GM23338 (cell line): Measurements from ENCODE around the gene NPNT. TPM values are rescaled to one million over a fixed set of nuclear protein-coding genes. Genes with fewer than 3 reads are reported as not detected.

Experiments used
- ATAC-seq: fragments of 200-7000 bp; cut with Tn5 transposase; 3 replicates; pipeline ENCODE4 v1.9.1; 2020
- DNase-seq: peaks from one replicate; pipeline ENCODE4 v3.0.0-alpha.2; 2015; ENCODE audit warnings: low spot score
- H2AFZ ChIP-seq: fragments of 200-600 bp; sonication (generic); 2 replicates; pipeline ENCODE4 v1.8.0; 2016; ENCODE audit warnings: antibody characterized with exemption, mild to moderate bottlenecking, moderate library complexity
- H3F3A ChIP-seq: fragments of 200-600 bp; sonication (generic); replicated peaks from 2 replicates; pipeline ENCODE4 v1.8.0; 2017; ENCODE audit warnings: antibody characterized with exemption, mixed run types, low read depth
- H3K27ac ChIP-seq: fragments of 200-600 bp; sonication (generic); 2 replicates; pipeline ENCODE4 v1.6.1; 2016; ENCODE audit warnings: low read depth
- H3K27me3 ChIP-seq: fragments of 200-600 bp; sonication (generic); 2 replicates; pipeline ENCODE4 v1.8.0; 2016; ENCODE audit warnings: mild to moderate bottlenecking, mixed run types, moderate library complexity; ENCODE audit not compliant: insufficient read depth
- H3K36me3 ChIP-seq: fragments of 200-600 bp; sonication (generic); 2 replicates; pipeline ENCODE4 v1.8.0; 2016; ENCODE audit warnings: mild to moderate bottlenecking; ENCODE audit not compliant: insufficient read depth
- H3K4me1 ChIP-seq: fragments of 200-600 bp; sonication (generic); 2 replicates; pipeline ENCODE4 v1.8.0; 2016; ENCODE audit warnings: mild to moderate bottlenecking, moderate library complexity; ENCODE audit not compliant: insufficient read depth
- H3K4me2 ChIP-seq: fragments of 200-600 bp; sonication (generic); 2 replicates; pipeline ENCODE4 v1.7.1; 2017; ENCODE audit warnings: mixed run types
- H3K4me3 ChIP-seq: fragments of 200-600 bp; sonication (generic); 2 replicates; pipeline ENCODE4 v1.6.1; 2016; ENCODE audit warnings: mixed run types
- H3K79me2 ChIP-seq: fragments of 200-600 bp; sonication (generic); replicated peaks from 2 replicates; pipeline ENCODE4 v1.8.0; 2017; ENCODE audit warnings: mild to moderate bottlenecking; ENCODE audit not compliant: insufficient read depth
- H3K9me2 ChIP-seq: fragments of 200-600 bp; sonication (generic); 2 replicates; pipeline ENCODE4 v1.8.0; 2017; ENCODE audit not compliant: insufficient read depth
- H4K20me1 ChIP-seq: fragments of 200-600 bp; sonication (generic); replicated peaks from 2 replicates; pipeline ENCODE4 v1.8.0; 2017; ENCODE audit warnings: mild to moderate bottlenecking; ENCODE audit not compliant: insufficient read depth
- H3K27ac Mint-ChIP-seq: 2 replicates; pipeline ENCODE4 v1.8.0; 2020; ENCODE audit warnings: inconsistent platforms, mild to moderate bottlenecking, moderate library complexity, mixed read lengths
- H3K27me3 Mint-ChIP-seq: 3 replicates; pipeline ENCODE4 v1.8.0; 2022; ENCODE audit warnings: low read depth, mild to moderate bottlenecking, moderate library complexity, mixed read lengths, inconsistent platforms; ENCODE audit not compliant: insufficient read depth, poor library complexity
- H3K36me3 Mint-ChIP-seq: 3 replicates; pipeline ENCODE4 v1.8.0; 2021; ENCODE audit warnings: low read depth, mild to moderate bottlenecking, inconsistent platforms, moderate library complexity, mixed read lengths
- H3K4me1 Mint-ChIP-seq: 3 replicates; pipeline ENCODE4 v1.8.0; 2020; ENCODE audit warnings: mild to moderate bottlenecking, inconsistent platforms, mixed read lengths
- H3K4me3 Mint-ChIP-seq: 3 replicates; pipeline ENCODE4 v1.8.0; 2021; ENCODE audit warnings: moderate library complexity, mild to moderate bottlenecking, inconsistent platforms, mixed read lengths
- H3K9me3 Mint-ChIP-seq: 3 replicates; pipeline ENCODE4 v1.8.0; 2020; ENCODE audit warnings: moderate library complexity, mild to moderate bottlenecking, inconsistent platforms, mixed read lengths
- CREB1 ChIP-seq: fragments of 250-450 bp; sonication (Bioruptor Pico); IDR thresholded peaks from 2 replicates; pipeline ENCODE4 v1.5.0; 2020; ENCODE audit warnings: low read depth, mild to moderate bottlenecking, moderate library complexity
- EZH2 ChIP-seq: fragments of 200-600 bp; sonication (generic); IDR thresholded peaks from one replicate; pipeline ENCODE4 v1.8.0; 2017; ENCODE audit warnings: antibody characterized with exemption, mild to moderate bottlenecking, low read depth; ENCODE audit not compliant: unreplicated experiment
- EZH2phosphoT487 ChIP-seq: fragments of 200-600 bp; sonication (generic); IDR thresholded peaks from one replicate; pipeline ENCODE4 v1.8.1; 2018; ENCODE audit warnings: antibody characterized with exemption; ENCODE audit not compliant: unreplicated experiment
- JUNB ChIP-seq: IDR thresholded peaks from one replicate; pipeline ENCODE4 v1.6.1; 2016; ENCODE audit warnings: antibody characterized with exemption; ENCODE audit not compliant: unreplicated experiment
- NANOG ChIP-seq: IDR thresholded peaks from 2 replicates; pipeline ENCODE4 v1.6.1; 2016; ENCODE audit warnings: antibody characterized with exemption, borderline replicate concordance
- POLR2AphosphoS5 ChIP-seq: IDR thresholded peaks from 2 replicates; pipeline ENCODE4 v1.6.1; 2016; ENCODE audit warnings: antibody characterized with exemption, low read depth
- STAT1 ChIP-seq: IDR thresholded peaks from one replicate; pipeline ENCODE4 v1.6.1; 2016; ENCODE audit warnings: antibody characterized with exemption; ENCODE audit not compliant: unreplicated experiment
- ZNF114 ChIP-seq: fragments of 250-450 bp; sonication (Bioruptor Pico); IDR thresholded peaks from 2 replicates; pipeline ENCODE4 v1.5.0; 2020; ENCODE audit warnings: mild to moderate bottlenecking, moderate library complexity
- ZNF331 ChIP-seq: fragments of 250-450 bp; sonication (Bioruptor Pico); IDR thresholded peaks from 2 replicates; pipeline ENCODE4 v1.5.0; 2020; ENCODE audit warnings: low read depth, mild to moderate bottlenecking, moderate library complexity
- polyA plus RNA-seq: library from polyadenylated mRNA; unstranded; fragments of >200 nt; fragmentation: Nextera tagmentation; extraction: Ambion mirVana; gene quantifications from 2 replicates; pipeline ENCODE4 v1.2.1, GENCODE V29; 2016
- total RNA-seq: library from RNA; depleted of rRNA; stranded (reverse); fragments of >200 nt; shearing (Covaris generic); gene quantifications from 2 replicates; pipeline ENCODE4 v1.2.3, GENCODE V29; 2014
- TF ChIP-seq, protein P1 (sequence below): IDR thresholded peaks from 2 replicates; pipeline ENCODE4 v1.6.1; 2016; ENCODE audit warnings: antibody characterized with exemption
- TF ChIP-seq, protein P2 (sequence below): fragments of 250-450 bp; sonication (Bioruptor Pico); IDR thresholded peaks from 2 replicates; pipeline ENCODE4 v1.5.0; 2020; ENCODE audit warnings: mild to moderate bottlenecking, moderate library complexity
- TF ChIP-seq, protein P3 (sequence below), 2 experiments: fragments of 200-600 bp in 1 of 2; sonication (generic) in 1 of 2; conservative IDR thresholded peaks; 2 replicates each; pipeline versions ENCODE4 v1.5.1 to v1.6.1; 2016 to 2017; ENCODE audit warnings: antibody characterized with exemption in 2 of 2, low read depth in 2 of 2, mild to moderate bottlenecking in 2 of 2, moderate library complexity in 1 of 2
- TF ChIP-seq, protein P4 (sequence below): IDR thresholded peaks from one replicate; pipeline ENCODE4 v1.6.1; 2018; ENCODE audit warnings: antibody characterized with exemption; ENCODE audit not compliant: unreplicated experiment

The NPNT gene
- total and polyA plus RNA-seq, 2 experiments from 2014 or later = 1.4 TPM

DNA sequence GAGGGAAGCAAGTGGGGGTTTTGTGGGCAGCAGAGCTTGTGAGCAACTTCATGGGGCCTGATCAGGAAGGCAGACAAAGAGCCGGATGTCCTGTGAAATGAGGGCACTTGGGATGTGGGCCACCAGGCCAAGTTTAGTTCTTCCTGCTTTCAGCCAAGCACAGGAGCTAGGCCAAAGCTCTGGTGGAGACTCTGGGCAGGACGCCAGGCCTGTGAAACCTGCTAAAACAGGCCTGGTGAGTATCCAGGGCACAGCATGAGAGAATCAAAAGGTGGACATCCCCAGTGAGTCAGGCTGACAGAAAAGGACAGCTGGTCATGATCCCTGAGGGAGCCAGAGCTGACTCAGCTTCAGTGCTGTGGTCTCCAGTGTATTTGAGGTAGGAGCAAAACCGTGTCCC lies 95.7 kb downstream of the NPNT start:
- no peak for TF ChIP-seq CREB1 (CRISPR knock-in tag)
- TF ChIP-seq ZNF331 (CRISPR knock-in tag) = no peak
- no peak for TF ChIP-seq EZH2
- no peak for TF ChIP-seq STAT1
- TF ChIP-seq NANOG = no peak
- TF ChIP-seq, protein P1, sequence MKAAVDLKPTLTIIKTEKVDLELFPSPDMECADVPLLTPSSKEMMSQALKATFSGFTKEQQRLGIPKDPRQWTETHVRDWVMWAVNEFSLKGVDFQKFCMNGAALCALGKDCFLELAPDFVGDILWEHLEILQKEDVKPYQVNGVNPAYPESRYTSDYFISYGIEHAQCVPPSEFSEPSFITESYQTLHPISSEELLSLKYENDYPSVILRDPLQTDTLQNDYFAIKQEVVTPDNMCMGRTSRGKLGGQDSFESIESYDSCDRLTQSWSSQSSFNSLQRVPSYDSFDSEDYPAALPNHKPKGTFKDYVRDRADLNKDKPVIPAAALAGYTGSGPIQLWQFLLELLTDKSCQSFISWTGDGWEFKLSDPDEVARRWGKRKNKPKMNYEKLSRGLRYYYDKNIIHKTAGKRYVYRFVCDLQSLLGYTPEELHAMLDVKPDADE = no peak
- no peak for TF ChIP-seq POLR2AphosphoS5
- TF ChIP-seq EZH2phosphoT487 = no peak
- TF ChIP-seq, protein P2, sequence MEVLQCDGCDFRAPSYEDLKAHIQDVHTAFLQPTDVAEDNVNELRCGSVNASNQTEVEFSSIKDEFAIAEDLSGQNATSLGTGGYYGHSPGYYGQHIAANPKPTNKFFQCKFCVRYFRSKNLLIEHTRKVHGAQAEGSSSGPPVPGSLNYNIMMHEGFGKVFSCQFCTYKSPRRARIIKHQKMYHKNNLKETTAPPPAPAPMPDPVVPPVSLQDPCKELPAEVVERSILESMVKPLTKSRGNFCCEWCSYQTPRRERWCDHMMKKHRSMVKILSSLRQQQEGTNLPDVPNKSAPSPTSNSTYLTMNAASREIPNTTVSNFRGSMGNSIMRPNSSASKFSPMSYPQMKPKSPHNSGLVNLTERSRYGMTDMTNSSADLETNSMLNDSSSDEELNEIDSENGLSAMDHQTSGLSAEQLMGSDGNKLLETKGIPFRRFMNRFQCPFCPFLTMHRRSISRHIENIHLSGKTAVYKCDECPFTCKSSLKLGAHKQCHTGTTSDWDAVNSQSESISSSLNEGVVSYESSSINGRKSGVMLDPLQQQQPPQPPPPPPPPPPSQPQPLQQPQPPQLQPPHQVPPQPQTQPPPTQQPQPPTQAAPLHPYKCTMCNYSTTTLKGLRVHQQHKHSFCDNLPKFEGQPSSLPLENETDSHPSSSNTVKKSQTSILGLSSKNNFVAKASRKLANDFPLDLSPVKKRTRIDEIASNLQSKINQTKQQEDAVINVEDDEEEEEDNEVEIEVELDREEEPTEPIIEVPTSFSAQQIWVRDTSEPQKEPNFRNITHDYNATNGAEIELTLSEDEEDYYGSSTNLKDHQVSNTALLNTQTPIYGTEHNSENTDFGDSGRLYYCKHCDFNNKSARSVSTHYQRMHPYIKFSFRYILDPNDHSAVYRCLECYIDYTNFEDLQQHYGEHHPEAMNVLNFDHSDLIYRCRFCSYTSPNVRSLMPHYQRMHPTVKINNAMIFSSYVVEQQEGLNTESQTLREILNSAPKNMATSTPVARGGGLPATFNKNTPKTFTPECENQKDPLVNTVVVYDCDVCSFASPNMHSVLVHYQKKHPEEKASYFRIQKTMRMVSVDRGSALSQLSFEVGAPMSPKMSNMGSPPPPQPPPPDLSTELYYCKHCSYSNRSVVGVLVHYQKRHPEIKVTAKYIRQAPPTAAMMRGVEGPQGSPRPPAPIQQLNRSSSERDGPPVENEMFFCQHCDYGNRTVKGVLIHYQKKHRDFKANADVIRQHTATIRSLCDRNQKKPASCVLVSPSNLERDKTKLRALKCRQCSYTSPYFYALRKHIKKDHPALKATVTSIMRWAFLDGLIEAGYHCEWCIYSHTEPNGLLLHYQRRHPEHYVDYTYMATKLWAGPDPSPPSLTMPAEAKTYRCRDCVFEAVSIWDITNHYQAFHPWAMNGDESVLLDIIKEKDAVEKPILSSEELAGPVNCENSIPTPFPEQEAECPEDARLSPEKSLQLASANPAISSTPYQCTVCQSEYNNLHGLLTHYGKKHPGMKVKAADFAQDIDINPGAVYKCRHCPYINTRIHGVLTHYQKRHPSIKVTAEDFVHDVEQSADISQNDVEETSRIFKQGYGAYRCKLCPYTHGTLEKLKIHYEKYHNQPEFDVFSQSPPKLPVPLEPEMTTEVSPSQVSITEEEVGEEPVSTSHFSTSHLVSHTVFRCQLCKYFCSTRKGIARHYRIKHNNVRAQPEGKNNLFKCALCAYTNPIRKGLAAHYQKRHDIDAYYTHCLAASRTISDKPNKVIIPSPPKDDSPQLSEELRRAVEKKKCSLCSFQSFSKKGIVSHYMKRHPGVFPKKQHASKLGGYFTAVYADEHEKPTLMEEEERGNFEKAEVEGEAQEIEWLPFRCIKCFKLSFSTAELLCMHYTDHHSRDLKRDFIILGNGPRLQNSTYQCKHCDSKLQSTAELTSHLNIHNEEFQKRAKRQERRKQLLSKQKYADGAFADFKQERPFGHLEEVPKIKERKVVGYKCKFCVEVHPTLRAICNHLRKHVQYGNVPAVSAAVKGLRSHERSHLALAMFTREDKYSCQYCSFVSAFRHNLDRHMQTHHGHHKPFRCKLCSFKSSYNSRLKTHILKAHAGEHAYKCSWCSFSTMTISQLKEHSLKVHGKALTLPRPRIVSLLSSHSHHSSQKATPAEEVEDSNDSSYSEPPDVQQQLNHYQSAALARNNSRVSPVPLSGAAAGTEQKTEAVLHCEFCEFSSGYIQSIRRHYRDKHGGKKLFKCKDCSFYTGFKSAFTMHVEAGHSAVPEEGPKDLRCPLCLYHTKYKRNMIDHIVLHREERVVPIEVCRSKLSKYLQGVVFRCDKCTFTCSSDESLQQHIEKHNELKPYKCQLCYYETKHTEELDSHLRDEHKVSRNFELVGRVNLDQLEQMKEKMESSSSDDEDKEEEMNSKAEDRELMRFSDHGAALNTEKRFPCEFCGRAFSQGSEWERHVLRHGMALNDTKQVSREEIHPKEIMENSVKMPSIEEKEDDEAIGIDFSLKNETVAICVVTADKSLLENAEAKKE (CRISPR knock-in tag) = no peak
- TF ChIP-seq ZNF114 (CRISPR knock-in tag) = no peak
- TF ChIP-seq JUNB = no peak
- TF ChIP-seq, protein P3, sequence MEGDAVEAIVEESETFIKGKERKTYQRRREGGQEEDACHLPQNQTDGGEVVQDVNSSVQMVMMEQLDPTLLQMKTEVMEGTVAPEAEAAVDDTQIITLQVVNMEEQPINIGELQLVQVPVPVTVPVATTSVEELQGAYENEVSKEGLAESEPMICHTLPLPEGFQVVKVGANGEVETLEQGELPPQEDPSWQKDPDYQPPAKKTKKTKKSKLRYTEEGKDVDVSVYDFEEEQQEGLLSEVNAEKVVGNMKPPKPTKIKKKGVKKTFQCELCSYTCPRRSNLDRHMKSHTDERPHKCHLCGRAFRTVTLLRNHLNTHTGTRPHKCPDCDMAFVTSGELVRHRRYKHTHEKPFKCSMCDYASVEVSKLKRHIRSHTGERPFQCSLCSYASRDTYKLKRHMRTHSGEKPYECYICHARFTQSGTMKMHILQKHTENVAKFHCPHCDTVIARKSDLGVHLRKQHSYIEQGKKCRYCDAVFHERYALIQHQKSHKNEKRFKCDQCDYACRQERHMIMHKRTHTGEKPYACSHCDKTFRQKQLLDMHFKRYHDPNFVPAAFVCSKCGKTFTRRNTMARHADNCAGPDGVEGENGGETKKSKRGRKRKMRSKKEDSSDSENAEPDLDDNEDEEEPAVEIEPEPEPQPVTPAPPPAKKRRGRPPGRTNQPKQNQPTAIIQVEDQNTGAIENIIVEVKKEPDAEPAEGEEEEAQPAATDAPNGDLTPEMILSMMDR (conservative IDR thresholded peaks at IDR 0.05; ENCODE audit: low read depth in 2 of 2) = no peak
- TF ChIP-seq, protein P4, sequence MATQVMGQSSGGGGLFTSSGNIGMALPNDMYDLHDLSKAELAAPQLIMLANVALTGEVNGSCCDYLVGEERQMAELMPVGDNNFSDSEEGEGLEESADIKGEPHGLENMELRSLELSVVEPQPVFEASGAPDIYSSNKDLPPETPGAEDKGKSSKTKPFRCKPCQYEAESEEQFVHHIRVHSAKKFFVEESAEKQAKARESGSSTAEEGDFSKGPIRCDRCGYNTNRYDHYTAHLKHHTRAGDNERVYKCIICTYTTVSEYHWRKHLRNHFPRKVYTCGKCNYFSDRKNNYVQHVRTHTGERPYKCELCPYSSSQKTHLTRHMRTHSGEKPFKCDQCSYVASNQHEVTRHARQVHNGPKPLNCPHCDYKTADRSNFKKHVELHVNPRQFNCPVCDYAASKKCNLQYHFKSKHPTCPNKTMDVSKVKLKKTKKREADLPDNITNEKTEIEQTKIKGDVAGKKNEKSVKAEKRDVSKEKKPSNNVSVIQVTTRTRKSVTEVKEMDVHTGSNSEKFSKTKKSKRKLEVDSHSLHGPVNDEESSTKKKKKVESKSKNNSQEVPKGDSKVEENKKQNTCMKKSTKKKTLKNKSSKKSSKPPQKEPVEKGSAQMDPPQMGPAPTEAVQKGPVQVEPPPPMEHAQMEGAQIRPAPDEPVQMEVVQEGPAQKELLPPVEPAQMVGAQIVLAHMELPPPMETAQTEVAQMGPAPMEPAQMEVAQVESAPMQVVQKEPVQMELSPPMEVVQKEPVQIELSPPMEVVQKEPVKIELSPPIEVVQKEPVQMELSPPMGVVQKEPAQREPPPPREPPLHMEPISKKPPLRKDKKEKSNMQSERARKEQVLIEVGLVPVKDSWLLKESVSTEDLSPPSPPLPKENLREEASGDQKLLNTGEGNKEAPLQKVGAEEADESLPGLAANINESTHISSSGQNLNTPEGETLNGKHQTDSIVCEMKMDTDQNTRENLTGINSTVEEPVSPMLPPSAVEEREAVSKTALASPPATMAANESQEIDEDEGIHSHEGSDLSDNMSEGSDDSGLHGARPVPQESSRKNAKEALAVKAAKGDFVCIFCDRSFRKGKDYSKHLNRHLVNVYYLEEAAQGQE = no peak
- H3K27ac Mint-ChIP-seq = no peak overlapping the region
- Histone ChIP-seq H4K20me1 (no peaks in the 10 kb centered on the region), H3K4me3 (no peak overlapping the region), H2AFZ (no peak overlapping the region), H3K27ac (no peak overlapping the region), H3K4me2 (no peak overlapping the region), H3F3A (no peaks in the 10 kb centered on the region), H3K4me1 (no peaks in the 10 kb centered on the region), H3K79me2 (no peaks in the 10 kb centered on the region), H3K27me3 (no peaks in the 10 kb centered on the region), H3K9me2 (no peaks in the 10 kb centered on the region), H3K36me3 (no peaks in the 10 kb centered on the region)
- H3K4me3 Mint-ChIP-seq = no peak overlapping the region
- peaks cover 3% of the 10 kb centered on the region for H3K27me3 Mint-ChIP-seq
- no peaks in the 10 kb centered on the region for H3K4me1 Mint-ChIP-seq
- H3K9me3 Mint-ChIP-seq = peaks cover 10% of the 10 kb centered on the region; the same call in 2 of the 3 replicates
- H3K36me3 Mint-ChIP-seq = peaks cover 6% of the 10 kb centered on the region; the same call in 1 of the 3 replicates
- DNase-seq (no peak), ATAC-seq (no peak)
